K562 (cell line): Measurements from ENCODE around the gene RFX7. TPM values are rescaled to one million over a fixed set of nuclear protein-coding genes. Genes with fewer than 3 reads are reported as not detected.

Experiments
- BRD9 ChIP-seq: fragments of 450-650 bp; IDR thresholded peaks from 2 replicates; pipeline ENCODE4 v1.6.1; 2018; ENCODE audit warnings: low read depth; ENCODE audit not compliant: partially characterized antibody
- CBFA2T2 ChIP-seq: fragments of 450-650 bp; conservative IDR thresholded peaks from 2 replicates; pipeline ENCODE4 v1.6.1; 2017; ENCODE audit warnings: mild to moderate bottlenecking
- E2F8 ChIP-seq: fragments of 450-650 bp; IDR thresholded peaks from 2 replicates; pipeline ENCODE4 v1.7.1; 2018; ENCODE audit warnings: mild to moderate bottlenecking, low read depth; ENCODE audit not compliant: partially characterized antibody
- MAFK ChIP-seq: IDR thresholded peaks from 2 replicates; pipeline ENCODE4 v1.6.1; 2011; ENCODE audit warnings: low read length, improper control_type of control experiment
- NFE2 ChIP-seq: IDR thresholded peaks from 2 replicates; pipeline ENCODE4 v1.6.1; 2014; ENCODE audit warnings: antibody characterized with exemption, low read depth
- PBX2 ChIP-seq, 2 experiments: IDR thresholded peaks in 1 of 2; conservative IDR thresholded peaks in 1 of 2; 2 replicates each; pipeline ENCODE4 v1.6.1; 2016; ENCODE audit warnings: low read depth in 2 of 2, mild to moderate bottlenecking in 1 of 2, missing compliant biosample characterization in 1 of 2, missing genetic modification characterization in 1 of 2, moderate library complexity in 1 of 2
- RNF2 ChIP-seq: sonication (generic); IDR thresholded peaks from 2 replicates; pipeline ENCODE4 v1.6.1; 2016
- SMARCA4 ChIP-seq: fragments of 450-650 bp; IDR thresholded peaks from 2 replicates; pipeline ENCODE4 v1.6.1; 2016
- SMARCC2 ChIP-seq: fragments of 450-650 bp; IDR thresholded peaks from 2 replicates; pipeline ENCODE4 v1.6.1; 2017; ENCODE audit warnings: antibody characterized with exemption, moderate library complexity, mild to moderate bottlenecking, low read depth
- TBL1XR1 ChIP-seq, 2 experiments: IDR thresholded peaks; 2 replicates each; pipeline ENCODE4 v1.6.1; 2012; ENCODE audit warnings: improper control_type of control experiment in 2 of 2, low read length in 2 of 2, mild to moderate bottlenecking in 1 of 2
- VEZF1 ChIP-seq: fragments of 200-800 bp; sonication (Bioruptor generic); IDR thresholded peaks from 2 replicates; pipeline ENCODE4 v1.6.1; 2017; ENCODE audit warnings: missing genetic modification characterization, missing compliant biosample characterization
- ZNF561 ChIP-seq: fragments of 450-650 bp; formaldehyde crosslinking; conservative IDR thresholded peaks from 2 replicates; pipeline ENCODE4 v1.4.0; 2020; ENCODE audit warnings: mild to moderate bottlenecking, moderate library complexity
- ZNF583 ChIP-seq: fragments of 250-450 bp; sonication (Bioruptor Pico); IDR thresholded peaks from 2 replicates; pipeline ENCODE4 v1.4.0; 2020
- polyA plus RNA-seq, 8 experiments: library from polyadenylated mRNA; depleted of rRNA in 4 of 8; stranded (reverse) in 5 of 8; unstranded in 3 of 8; fragments of >200 nt; fragmentation: Nextera tagmentation in 2 of 8; fragmentation: Illumina TruSeq in 1 of 8; extraction: Ambion mirVana in 2 of 8; extraction: Trizol in 1 of 8; gene quantifications; 2 replicates each; pipeline versions ENCODE4 v1.2.1 to v1.2.3, GENCODE V29; 2011 to 2014; ENCODE audit warnings: inconsistent platforms in 1 of 8, missing spikeins in 1 of 8
- total RNA-seq, 7 experiments: library from RNA; depleted of rRNA in 6 of 7; stranded (reverse); fragments of >200 nt in 6 of 7; fragmentation: Illumina TruSeq in 2 of 7; extraction: Trizol in 2 of 7; gene quantifications; 2 replicates each; pipeline versions ENCODE4 v1.2.1 to v1.2.3, GENCODE V29; 2011 to 2021; ENCODE audit warnings: low replicate concordance in 1 of 7

The RFX7 gene
- total and polyA plus RNA-seq, 9 of the 15 experiments (the other 6 are each of a cell fraction or from before 2014, with no cell fraction given), result 2.4 to 17.9 (median 6.3) TPM

- TF ChIP-seq VEZF1 (peak; percentile 56; the same call in 1 of the 2 replicates), E2F8 (peak; percentile 55), NFE2 (peak; percentile 96), ZNF583 (peak; percentile 38; the same call in 1 of the 2 replicates), CBFA2T2 (peak; percentile 67), BRD9 (peak; percentile 44), ZNF561 (CRISPR knock-in tag) (no peak), SMARCC2 (peak; percentile 79), RNF2 (peak; percentile 38; the same call in 1 of the 2 replicates), MAFK (peak; percentile 77), PBX2 (CRISPR knock-in tag; IDR thresholded peaks at IDR 0.05; ENCODE audit: low read depth) (peak; percentile 28; the same call in 1 of the 2 replicates), PBX2 (tag; conservative IDR thresholded peaks at IDR 0.05; ENCODE audit: low read depth) (peak; percentile 94), SMARCA4 (peak; percentile 96), TBL1XR1 (IDR thresholded peaks at IDR 0.05; ENCODE audit: low read length in 2 of 2) (peak in 1 of 2 experiments; percentile 86; a peak in 2 of 4 replicates)
Measured at GRCh38 chr15:56251315-56252095, 7.8 kb upstream of the RFX7 start (continued).
